C4-2B (cell line): ENCODE results near the gene GGT7.

Source experiments
- CTCF ChIP-seq: fragments of 450-650 bp; conservative IDR thresholded peaks from 2 replicates; pipeline ENCODE4 v1.5.1; 2017; ENCODE audit warnings: mild to moderate bottlenecking
- ZFX ChIP-seq: fragments of 450-650 bp; IDR thresholded peaks from 2 replicates; pipeline ENCODE4 v1.6.1; 2017

GRCh38 chr20:34820805-34821578 is 51.7 kb downstream of the GGT7 start:
- TF ChIP-seq CTCF (no peak), ZFX (no peak)
